HG03135 (cell line): ENCODE data around the gene ARHGEF10L.

ENCODE experiments used
- ATAC-seq: cut with Tn5 transposase; IDR thresholded peaks from one replicate; pipeline ENCODE4 v1.9.1; 2021; ENCODE audit warnings: mild to moderate bottlenecking, moderate library complexity; ENCODE audit not compliant: unreplicated experiment

Gene ARHGEF10L

GRCh38 chr1:17630048-17630830 is 90.7 kb downstream of the ARHGEF10L start:
- no peak for ATAC-seq

GRCh38 chr1:17630986-17631385 is 91.5 kb downstream of the ARHGEF10L start:
- ATAC-seq: no peak

GRCh38 chr1:17631410-17631809 is 91.9 kb downstream of the ARHGEF10L start:
- no peak for ATAC-seq

GRCh38 chr1:17632106-17632505 is 92.6 kb downstream of the ARHGEF10L start:
- no peak for ATAC-seq

- ATAC-seq: no peak
Observed at GRCh38 chr1:17632541-17633184, 93.2 kb downstream of the ARHGEF10L start.

GRCh38 chr1:17633654-17634053 is 94.2 kb downstream of the ARHGEF10L start:
- no peak for ATAC-seq

GRCh38 chr1:17635276-17635675 is 95.8 kb downstream of the ARHGEF10L start:
- ATAC-seq: no peak

- ATAC-seq: no peak
Observed at GRCh38 chr1:17635811-17636210, 96.3 kb downstream of the ARHGEF10L start.

GRCh38 chr1:17636612-17637011 is 97.1 kb downstream of the ARHGEF10L start:
- ATAC-seq: no peak

GRCh38 chr1:17637055-17637454 is 97.6 kb downstream of the ARHGEF10L start:
- ATAC-seq: no peak

- ATAC-seq: no peak
Observed at GRCh38 chr1:17639703-17640340, 100.3 kb downstream of the ARHGEF10L start.

GRCh38 chr1:17640393-17640792 is 100.9 kb downstream of the ARHGEF10L start:
- ATAC-seq: no peak

GRCh38 chr1:17640975-17641374 is 101.5 kb downstream of the ARHGEF10L start:
- no peak for ATAC-seq

GRCh38 chr1:17642169-17642568 is 102.7 kb downstream of the ARHGEF10L start:
- no peak for ATAC-seq

GRCh38 chr1:17642943-17643342 is 103.4 kb downstream of the ARHGEF10L start:
- no peak for ATAC-seq

GRCh38 chr1:17643861-17644703 is 104.6 kb downstream of the ARHGEF10L start:
- ATAC-seq: no peak

- ATAC-seq: no peak
Observed at GRCh38 chr1:17645068-17645911, 105.8 kb downstream of the ARHGEF10L start.

- no peak for ATAC-seq
Observed at GRCh38 chr1:17646444-17647280, 107.2 kb downstream of the ARHGEF10L start.

GRCh38 chr1:17648457-17649145 is 109.1 kb downstream of the ARHGEF10L start:
- ATAC-seq: no peak
